Embryonic facial prominence (tissue), 1 donor: ENCODE measurements around the gene SGPP2.

Experiments
- DNase-seq: peaks from one replicate; pipeline ENCODE4 v3.0.0-alpha.2; 2016; ENCODE audit errors: extremely low spot score

Gene SGPP2

GRCh38 chr2:222470802-222471468 is 46.6 kb downstream of the SGPP2 start:
- DNase-seq: no peak

DNA sequence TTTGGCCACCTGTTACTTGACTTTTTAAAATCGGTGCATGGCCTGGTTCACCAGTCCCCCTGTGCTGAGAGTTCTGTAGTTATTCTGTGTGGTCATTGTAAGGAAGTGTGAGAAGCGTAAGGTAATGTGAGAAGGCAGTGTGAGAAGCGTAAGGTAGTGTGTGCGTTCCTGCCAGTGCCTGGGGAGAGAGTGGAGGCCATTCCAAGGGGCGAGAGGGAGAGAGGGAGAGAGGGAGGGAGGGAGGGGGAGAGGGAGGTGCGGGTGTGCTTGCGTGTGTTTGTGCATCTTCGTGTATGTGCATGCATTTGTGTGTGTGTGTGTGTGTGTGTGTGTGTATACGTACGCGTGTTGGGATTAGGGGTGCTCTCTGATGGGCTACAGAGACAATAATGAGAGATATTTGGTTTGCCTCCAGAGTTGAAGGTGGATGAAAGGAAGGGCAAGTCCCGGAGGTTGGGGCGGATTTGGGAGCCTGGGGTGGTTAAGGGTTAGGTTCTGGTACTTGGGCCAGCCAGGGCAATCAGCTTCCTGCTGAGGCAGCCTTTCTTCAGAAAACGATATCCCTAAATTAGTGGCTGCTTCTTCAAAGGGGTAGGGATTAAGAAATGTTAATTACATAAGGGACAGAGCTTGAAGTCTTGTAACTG is 53.7 kb downstream of the SGPP2 start:
- DNase-seq: no peak

- no peak for DNase-seq
Measured at GRCh38 chr2:222479859-222480258, 55.5 kb downstream of the SGPP2 start.

- no peak for DNase-seq
Measured at GRCh38 chr2:222480497-222480896, 56.2 kb downstream of the SGPP2 start.

GRCh38 chr2:222481941-222482340 is 57.6 kb downstream of the SGPP2 start:
- DNase-seq: no peak

DNA sequence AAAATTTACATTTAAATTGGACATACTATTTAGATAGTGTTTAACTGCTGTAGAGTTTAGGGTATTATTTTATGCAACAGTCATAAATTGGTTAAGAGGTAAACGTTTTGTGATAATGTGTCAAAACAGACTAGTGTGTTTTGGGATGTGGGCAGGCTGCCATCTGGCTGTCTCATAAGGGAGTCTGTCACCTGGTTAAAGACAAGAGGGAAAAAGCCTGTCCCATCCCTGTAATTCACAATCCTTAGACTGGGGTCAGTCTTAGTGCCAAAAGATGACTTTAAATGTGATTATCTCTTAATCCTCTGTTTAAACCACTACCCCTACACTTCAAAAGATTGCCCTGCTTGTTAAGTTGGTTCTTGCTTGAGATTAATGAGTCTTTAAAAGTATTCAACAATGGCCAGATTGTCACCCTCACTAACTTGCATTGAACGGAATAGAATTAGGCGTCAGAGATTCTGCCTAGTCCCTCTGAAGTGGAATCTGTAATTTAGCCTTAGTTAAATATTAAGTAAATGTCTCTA is 59.2 kb downstream of the SGPP2 start:
- no peak for DNase-seq

DNA sequence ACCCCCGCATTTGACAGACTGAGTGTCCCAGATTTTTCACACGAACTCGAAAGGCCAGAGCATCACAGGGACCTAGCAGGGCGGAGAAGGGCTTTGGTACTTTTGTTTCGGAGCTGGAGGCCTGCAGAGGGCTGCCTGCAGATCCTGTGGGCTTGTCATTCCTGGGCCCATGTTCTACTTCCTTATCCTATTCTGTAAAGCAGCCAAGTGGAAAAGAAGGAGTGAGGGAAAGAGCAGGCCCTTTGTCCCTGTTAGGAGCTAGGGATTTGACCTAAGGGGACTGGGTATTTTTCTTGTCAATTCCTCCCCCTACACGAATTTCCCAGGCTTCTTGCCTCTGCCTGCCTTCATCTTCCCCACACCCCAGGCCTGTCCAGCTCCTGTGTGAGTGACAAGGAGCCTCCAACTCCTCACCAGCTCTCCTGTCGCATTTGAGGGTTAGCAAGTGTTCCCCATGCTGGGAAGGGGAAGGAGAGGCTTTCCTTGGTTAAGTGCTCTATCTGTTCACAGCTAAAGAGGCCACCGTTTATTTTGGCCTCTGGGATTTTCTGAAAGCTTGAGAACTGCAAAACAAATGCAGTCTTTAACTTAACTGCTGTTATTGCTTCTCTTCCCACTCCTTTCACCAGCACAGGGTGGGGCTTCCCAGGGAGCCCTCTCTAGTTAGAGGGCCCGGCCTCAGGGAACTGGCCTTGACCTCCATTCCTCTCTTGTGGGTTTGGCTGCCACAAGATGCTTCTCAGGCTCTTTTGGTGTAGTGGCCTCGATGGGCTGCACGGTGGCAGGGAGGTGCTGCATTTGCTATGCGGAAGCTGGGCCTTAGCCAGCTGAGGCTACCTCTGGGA is 61.2 kb downstream of the SGPP2 start:
- no peak for DNase-seq

GRCh38 chr2:222490131-222490530 is 65.8 kb downstream of the SGPP2 start:
- no peak for DNase-seq

GRCh38 chr2:222492683-222493082 is 68.3 kb downstream of the SGPP2 start:
- no peak for DNase-seq

- DNase-seq: no peak
Measured at GRCh38 chr2:222494104-222494739, 69.9 kb downstream of the SGPP2 start.

DNA sequence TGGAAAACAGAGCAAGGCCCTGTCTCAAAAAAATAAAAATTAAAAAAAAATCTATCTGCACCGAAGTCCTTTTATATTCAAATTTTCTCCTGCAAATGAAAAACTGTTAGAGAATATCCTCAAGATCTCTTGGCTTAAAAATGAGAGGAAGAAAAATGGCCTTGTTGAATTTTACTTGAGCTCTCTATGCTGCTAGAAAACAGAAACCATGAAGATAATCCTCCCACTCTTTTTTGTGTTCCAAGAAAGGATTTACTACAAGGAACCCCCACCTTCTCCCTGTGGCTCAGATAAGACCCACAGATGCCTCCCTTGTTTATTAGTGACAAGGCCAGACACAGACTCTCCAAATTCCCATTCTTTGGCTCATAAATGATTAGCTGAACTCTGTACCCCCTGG is 71.0 kb downstream of the SGPP2 start:
- DNase-seq: no peak

DNA sequence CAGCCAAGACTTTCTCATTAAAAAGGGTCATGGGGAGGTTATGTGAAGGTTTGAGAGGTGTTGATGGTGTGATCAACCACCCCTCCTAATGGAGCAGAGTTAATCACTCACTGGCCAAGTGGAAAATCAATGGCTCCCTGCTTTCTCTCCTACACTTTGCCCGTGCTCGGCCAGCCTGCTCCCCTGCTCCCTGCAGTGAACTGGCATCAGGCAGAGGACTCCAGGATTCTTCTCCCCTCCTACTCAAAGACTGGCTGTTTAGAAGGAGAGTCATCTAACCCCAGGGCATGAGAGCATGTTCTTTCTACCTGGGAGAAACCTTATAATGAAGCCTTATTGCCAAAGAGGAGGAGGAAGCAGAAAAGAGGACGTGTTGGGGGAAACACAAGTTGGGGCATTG is 74.9 kb downstream of the SGPP2 start:
- DNase-seq: no peak

DNA sequence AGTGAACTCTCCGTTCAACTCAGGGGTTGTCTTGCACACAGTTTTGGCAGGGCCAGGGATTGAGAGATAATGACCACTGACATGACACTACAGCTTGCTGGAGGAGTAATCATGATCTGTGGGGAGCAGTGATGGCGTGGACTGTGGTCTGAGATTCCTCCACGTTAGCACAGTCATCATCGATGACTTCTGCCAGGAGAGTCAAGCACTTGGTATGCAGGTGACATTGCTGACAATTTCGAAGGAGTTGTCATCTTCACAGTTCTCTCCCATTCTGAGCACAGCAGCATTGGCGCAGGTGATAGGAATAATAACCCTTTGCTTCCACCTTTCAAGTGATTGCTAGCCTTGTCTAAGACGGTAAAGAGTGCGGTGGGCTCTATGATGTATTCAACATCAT is 79.8 kb downstream of the SGPP2 start:
- no peak for DNase-seq

DNA sequence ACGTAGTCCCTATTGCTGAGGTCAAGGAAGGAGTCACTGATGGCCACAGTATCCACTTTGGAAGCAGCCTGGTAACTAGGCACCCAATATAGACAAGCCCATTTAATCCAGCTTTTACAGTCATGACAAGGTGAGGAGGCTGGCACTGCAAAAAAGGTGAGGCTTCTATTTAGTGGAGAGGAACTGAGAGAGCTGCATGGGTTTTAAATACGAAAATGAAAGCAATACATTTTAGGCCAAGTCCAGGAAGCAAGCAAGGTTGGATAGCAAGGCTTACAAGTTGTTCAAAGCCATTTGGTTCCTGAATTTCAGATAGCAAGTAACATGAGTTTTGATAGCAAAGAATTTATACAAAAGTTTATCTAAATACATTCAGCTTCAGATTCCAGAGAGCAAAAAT is 80.4 kb downstream of the SGPP2 start:
- no peak for DNase-seq

DNA sequence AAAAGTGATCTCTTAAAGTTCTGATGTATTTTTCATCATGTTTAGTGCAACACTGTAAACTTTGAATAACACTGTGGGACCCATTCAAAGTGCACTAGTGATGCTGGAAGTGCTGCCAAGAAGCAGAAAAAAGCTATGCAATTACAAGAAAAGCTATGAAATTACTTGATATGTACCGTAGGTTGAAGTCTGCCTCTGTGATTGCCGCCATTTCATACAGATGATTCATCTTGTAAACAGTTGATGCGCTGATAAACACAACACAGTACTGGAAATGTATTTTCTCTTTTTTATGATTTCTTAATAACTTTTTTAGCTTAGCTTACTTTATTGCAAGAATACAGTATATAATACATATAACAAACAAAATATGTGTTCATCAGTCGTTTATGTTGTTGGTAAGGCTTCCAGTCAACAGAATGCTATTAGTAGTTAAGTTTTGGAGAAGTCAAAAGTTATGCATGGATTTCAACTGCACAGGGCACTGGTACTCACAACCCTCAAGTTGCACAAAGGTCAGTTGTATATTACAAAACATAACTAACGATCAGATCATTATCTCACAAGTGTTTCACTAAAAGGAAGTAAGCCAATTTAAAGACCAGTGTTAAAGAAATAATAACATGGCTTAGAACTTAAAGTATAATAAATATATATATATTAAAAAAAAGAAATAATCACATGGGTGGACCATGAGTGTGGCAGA is 82.0 kb downstream of the SGPP2 start:
- DNase-seq: no peak

DNA sequence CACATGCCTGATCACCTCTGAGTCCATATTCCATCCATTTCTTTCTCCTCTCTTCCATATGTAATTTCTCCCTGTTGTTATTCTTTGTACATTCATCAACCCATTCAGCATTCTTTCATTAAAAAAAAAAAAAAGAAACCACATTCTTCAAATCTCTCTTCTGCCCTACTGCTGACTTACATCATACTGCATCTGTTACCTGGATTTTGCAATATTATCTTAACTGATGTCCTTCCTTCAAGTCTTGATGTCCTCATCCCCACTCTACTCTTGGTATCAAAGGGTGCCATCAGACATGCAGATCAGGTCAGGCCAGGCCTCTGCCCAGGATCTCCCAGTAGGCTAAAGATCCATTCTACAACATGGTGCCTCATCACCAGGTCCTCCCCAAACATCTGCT is 90.6 kb downstream of the SGPP2 start:
- no peak for DNase-seq

DNA sequence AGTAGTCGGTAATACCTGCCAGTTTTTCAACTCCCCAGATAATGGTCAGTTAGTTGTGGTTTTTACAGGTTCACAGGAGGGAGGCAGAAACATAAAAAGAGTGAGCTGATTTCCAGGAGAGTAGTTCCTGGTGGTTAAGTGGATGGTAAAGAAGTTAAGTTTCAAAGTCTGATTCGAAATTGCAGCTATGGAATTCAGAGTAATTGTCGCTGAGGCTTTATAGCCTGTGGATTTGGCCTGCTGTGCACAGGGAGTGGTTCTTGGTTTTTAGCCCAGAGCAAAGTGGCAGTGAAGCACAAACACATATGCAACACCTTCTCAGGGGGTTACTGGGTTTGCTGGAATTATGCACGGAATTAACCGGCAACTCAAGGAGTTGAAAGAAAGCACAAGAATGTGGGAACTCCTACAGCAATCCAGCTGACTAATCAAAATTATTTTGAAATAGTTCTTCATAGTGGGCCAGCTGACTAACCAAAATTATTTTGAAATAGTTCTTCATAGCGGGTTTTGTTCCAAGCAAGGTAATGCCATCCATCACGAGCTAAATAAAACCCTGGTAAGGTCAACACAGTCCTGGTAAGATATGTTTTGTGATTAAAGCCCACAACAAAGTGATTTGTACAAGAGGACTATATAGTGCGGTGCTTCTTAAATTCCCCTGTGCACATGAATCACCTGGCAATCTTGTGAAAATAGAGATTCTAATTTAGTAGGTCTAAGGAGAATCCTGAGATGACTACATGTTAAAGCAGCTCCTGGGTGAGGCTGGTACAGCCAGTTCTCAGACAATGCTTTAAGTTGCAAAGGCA is 94.4 kb downstream of the SGPP2 start:
- peak; percentile 32 for DNase-seq

- no peak for DNase-seq
Measured at GRCh38 chr2:222521099-222521498, 96.8 kb downstream of the SGPP2 start.

DNA sequence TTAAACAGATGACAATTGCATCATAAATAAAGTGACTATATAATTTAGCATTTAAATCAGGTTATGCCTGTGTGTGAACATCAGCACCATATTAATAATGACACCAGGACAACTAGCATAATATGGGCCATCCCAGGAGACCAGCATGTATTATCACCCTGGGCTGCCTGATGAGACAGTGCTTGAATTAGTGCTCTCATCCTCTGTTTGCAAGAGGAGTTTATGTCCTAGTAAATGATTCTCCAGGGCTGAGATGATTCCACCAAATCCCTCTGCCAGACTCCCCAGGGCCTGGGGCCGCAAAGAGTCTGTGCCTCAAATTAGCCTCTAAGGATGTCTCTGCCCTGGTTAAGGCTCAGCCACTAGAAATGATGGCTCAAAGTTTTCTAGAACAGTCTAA is 97.7 kb downstream of the SGPP2 start:
- DNase-seq: no peak

DNA sequence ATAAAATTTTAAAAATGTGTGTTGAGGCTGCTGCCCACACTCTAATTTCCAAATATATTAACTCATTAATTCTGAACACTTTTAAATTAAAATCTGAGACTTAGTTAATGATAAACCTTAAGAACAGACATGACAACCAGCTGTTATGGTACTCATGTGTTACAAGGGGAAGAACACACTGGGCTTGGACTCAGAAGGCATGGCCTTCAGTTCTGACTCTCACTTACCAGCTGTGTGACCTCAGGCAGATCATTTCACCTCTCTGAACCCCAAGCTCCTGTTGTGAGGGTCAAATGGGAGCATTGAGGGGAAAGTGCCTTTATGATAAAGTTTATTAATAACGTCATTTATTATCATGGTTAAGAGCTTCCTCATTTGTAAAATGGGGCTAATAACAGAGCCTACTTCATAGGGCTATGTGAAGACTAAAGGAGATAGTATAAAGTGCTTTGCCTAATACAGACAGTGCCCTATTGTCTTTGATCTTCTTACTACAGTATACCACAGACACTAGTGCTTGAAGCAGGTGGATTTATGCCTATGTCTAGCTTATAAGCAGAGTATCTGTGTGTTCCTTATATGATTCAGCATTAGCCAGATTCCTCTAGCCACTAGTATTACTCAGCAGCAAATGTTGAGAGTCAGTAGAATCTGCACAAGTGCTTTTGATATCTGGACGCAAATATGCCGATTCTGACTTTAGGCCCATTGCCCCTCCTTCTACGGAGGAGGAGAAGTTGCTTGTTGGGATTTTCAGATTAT is 99.6 kb downstream of the SGPP2 start:
- DNase-seq: no peak
